ENCODE measurements around the gene CTTNBP2.

CTTNBP2 gene

GRCh38 chr7:117819558-117819957, 53.7 kb downstream of the CTTNBP2 start:
- no peak for DNase-seq
- in situ Hi-C loops (cut with HindIII; ENCODE audit: low pct_ligation_motif_present, low sequenced_read_pairs): no loop called here
- Histone ChIP-seq H3K4me3 (ENCODE audit: low read depth, low read length) (no peak overlapping the region), H3K27ac (no peak overlapping the region), H3K36me3 (replicated peaks) (no peaks in the 10 kb centered on the region), H3K27me3 (replicated peaks) (no peaks in the 10 kb centered on the region)
- TF ChIP-seq CTCF (IDR thresholded peaks at IDR 0.05; ENCODE audit: low read depth, low read length, missing control alignments): no peak

GRCh38 chr7:117818232-117818631, 55.0 kb downstream of the CTTNBP2 start:
- in situ Hi-C loops (cut with HindIII; ENCODE audit: low pct_ligation_motif_present, low sequenced_read_pairs): no loop called here
- DNase-seq: peak; percentile 81
- peak overlapping the region; percentile 75 for H3K27ac ChIP-seq
- no peak for TF ChIP-seq CTCF (IDR thresholded peaks at IDR 0.05; ENCODE audit: low read depth, low read length, missing control alignments)
- no peaks in the 10 kb centered on the region for H3K27me3 ChIP-seq (replicated peaks)
- H3K4me3 ChIP-seq (ENCODE audit: low read depth, low read length): no peak overlapping the region
- H3K36me3 ChIP-seq (replicated peaks): no peaks in the 10 kb centered on the region

GRCh38 chr7:117816727-117817126, 56.5 kb downstream of the CTTNBP2 start:
- in situ Hi-C loops (cut with HindIII; ENCODE audit: low pct_ligation_motif_present, low sequenced_read_pairs): no loop called here
- no peaks in the 10 kb centered on the region for H3K27me3 ChIP-seq (replicated peaks)
- H3K36me3 ChIP-seq (replicated peaks): no peaks in the 10 kb centered on the region
- H3K27ac ChIP-seq: peak overlapping the region; percentile 75
- TF ChIP-seq CTCF (IDR thresholded peaks at IDR 0.05; ENCODE audit: low read depth, low read length, missing control alignments): no peak
- DNase-seq: no peak
- H3K4me3 ChIP-seq (ENCODE audit: low read depth, low read length): no peak overlapping the region

- DNase-seq: no peak
- in situ Hi-C loops (cut with HindIII; ENCODE audit: low pct_ligation_motif_present, low sequenced_read_pairs): no loop called here
- H3K27ac ChIP-seq: no peak overlapping the region
- no peak for TF ChIP-seq CTCF (IDR thresholded peaks at IDR 0.05; ENCODE audit: low read depth, low read length, missing control alignments)
- no peaks in the 10 kb centered on the region for H3K36me3 ChIP-seq (replicated peaks)
- H3K27me3 ChIP-seq (replicated peaks): no peaks in the 10 kb centered on the region
- H3K4me3 ChIP-seq (ENCODE audit: low read depth, low read length): no peak overlapping the region
Measured at GRCh38 chr7:117811696-117812095, 61.5 kb downstream of the CTTNBP2 start.

- no peak for TF ChIP-seq CTCF (IDR thresholded peaks at IDR 0.05; ENCODE audit: low read depth, low read length, missing control alignments)
- Histone ChIP-seq H3K27ac (peak overlapping the region; percentile 33), H3K27me3 (replicated peaks) (no peaks in the 10 kb centered on the region), H3K4me3 (ENCODE audit: low read depth, low read length) (no peak overlapping the region), H3K36me3 (replicated peaks) (no peaks in the 10 kb centered on the region)
- DNase-seq: peak; percentile 57
- in situ Hi-C loops (cut with HindIII; ENCODE audit: low pct_ligation_motif_present, low sequenced_read_pairs): no loop called here
Measured at GRCh38 chr7:117810642-117811512, 62.4 kb downstream of the CTTNBP2 start.

Data from brain microvascular endothelial cell (primary cell).